ENCODE data around the gene DUSP10. TPM values are rescaled to one million over a fixed set of nuclear protein-coding genes. Genes with fewer than 3 reads are reported as not detected.

DUSP10 gene
- total RNA-seq, 2 donors from 2014 or later = 5.8 to 13.6 TPM

DNA sequence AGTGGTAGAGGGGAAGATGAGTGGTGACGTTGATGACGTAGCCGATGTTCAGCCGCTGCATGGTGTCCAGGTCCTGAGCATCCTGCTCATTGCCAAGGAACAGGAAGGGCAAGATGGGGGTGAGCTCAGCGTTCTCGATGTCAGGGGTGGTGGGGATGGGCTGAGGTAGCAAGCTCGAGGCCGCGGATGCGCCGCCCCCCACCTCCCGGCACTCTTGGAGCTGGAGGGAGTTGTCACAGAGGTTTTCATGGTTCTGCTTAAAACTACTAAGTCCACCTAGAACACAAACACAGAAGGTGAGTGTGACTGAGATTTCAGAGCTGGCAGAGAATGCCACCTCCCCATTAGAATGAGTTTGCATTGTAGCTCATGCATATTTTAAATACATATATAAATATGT, 35.7 kb downstream of the DUSP10 start:
- intact Hi-C loops (cut with DNase I) = no loop called here
- H3K27me3 ChIP-seq (replicated peaks; ENCODE audit: insufficient read depth) = no peaks in the 10 kb centered on the region
- 96% methylated on average over 12 of the region's 12 CpGs for WGBS
- no peak for DNase-seq (ENCODE audit: low spot score)
- H3K9me3 ChIP-seq = no peaks in the 10 kb centered on the region
- no peaks in the 10 kb centered on the region for H3K36me3 ChIP-seq
- TF ChIP-seq POLR2A (IDR thresholded peaks at IDR 0.05) (no peak), POLR2AphosphoS5 (IDR thresholded peaks at IDR 0.05) (no peak)
- TF ChIP-seq, protein P1, sequence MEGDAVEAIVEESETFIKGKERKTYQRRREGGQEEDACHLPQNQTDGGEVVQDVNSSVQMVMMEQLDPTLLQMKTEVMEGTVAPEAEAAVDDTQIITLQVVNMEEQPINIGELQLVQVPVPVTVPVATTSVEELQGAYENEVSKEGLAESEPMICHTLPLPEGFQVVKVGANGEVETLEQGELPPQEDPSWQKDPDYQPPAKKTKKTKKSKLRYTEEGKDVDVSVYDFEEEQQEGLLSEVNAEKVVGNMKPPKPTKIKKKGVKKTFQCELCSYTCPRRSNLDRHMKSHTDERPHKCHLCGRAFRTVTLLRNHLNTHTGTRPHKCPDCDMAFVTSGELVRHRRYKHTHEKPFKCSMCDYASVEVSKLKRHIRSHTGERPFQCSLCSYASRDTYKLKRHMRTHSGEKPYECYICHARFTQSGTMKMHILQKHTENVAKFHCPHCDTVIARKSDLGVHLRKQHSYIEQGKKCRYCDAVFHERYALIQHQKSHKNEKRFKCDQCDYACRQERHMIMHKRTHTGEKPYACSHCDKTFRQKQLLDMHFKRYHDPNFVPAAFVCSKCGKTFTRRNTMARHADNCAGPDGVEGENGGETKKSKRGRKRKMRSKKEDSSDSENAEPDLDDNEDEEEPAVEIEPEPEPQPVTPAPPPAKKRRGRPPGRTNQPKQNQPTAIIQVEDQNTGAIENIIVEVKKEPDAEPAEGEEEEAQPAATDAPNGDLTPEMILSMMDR (IDR thresholded peaks at IDR 0.05) = no peak
- H3K27ac ChIP-seq = no peak overlapping the region
- no peak overlapping the region for H3K4me3 ChIP-seq
- H3K4me1 ChIP-seq (replicated peaks) = no peaks in the 10 kb centered on the region

- intact Hi-C loops (cut with DNase I) = no loop called here
- no peaks in the 10 kb centered on the region for H3K27me3 ChIP-seq (replicated peaks; ENCODE audit: insufficient read depth)
- TF ChIP-seq, protein P1 (IDR thresholded peaks at IDR 0.05) = no peak
- no peak for TF ChIP-seq POLR2A (IDR thresholded peaks at IDR 0.05)
- TF ChIP-seq POLR2AphosphoS5 (IDR thresholded peaks at IDR 0.05) = no peak
- H3K9me3 ChIP-seq = no peaks in the 10 kb centered on the region
- no peak for DNase-seq (ENCODE audit: low spot score)
- H3K27ac ChIP-seq = no peak overlapping the region
- no peaks in the 10 kb centered on the region for H3K36me3 ChIP-seq
- H3K4me3 ChIP-seq = no peak overlapping the region
- H3K4me1 ChIP-seq (replicated peaks) = no peaks in the 10 kb centered on the region
- 88% methylated on average over 1 of the region's 1 CpG for WGBS
These were observed 37.6 kb downstream of the DUSP10 start for GRCh38 chr1:221704306-221704705.

DNA sequence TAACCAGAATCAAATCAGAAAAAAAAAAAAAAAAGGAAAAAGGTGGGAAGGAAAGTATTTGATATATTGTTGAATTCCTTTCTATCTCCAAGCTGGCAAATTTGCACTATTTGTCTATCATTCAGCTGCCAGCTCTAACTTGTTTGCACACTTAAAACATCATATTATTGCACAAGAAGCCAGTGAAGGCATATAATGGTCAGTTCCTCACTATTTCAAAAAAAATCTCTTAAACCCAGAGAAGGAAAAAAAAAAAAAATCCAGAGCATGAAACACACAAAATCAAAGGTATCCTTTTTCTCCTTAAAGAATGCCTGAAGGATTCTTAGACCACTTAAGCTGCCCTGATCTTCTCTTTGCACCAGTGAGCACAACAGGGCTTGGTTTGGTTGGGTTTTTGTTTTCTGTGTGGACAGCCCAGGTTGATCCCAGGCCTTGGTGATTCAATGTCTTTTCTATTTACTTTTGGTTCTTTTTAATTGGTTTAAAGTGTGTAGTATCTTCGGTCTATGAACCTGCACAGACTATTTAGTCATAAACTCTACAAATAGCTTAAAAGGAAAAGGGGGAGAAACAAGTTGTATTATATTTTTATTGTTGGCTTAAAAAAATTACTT, 40.2 kb downstream of the DUSP10 start:
- intact Hi-C loops (cut with DNase I) = no loop called here
- 63% methylated on average over 1 of the region's 1 CpG for WGBS
- no peak for TF ChIP-seq POLR2AphosphoS5 (IDR thresholded peaks at IDR 0.05)
- TF ChIP-seq, protein P1 (IDR thresholded peaks at IDR 0.05) = no peak
- no peak for TF ChIP-seq POLR2A (IDR thresholded peaks at IDR 0.05)

GRCh38 chr1:221700948-221701347, 40.9 kb downstream of the DUSP10 start:
- Histone ChIP-seq H3K9me3 (no peaks in the 10 kb centered on the region), H3K27ac (no peak overlapping the region), H3K4me3 (no peak overlapping the region), H3K4me1 (replicated peaks) (no peaks in the 10 kb centered on the region), H3K36me3 (no peaks in the 10 kb centered on the region), H3K27me3 (replicated peaks; ENCODE audit: insufficient read depth) (no peaks in the 10 kb centered on the region)
- 47% methylated on average over 2 of the region's 2 CpGs for WGBS
- TF ChIP-seq POLR2AphosphoS5 (IDR thresholded peaks at IDR 0.05) = no peak
- no peak for TF ChIP-seq POLR2A (IDR thresholded peaks at IDR 0.05)
- TF ChIP-seq, protein P1 (IDR thresholded peaks at IDR 0.05) = no peak
- intact Hi-C loops (cut with DNase I) = no loop called here
- DNase-seq (ENCODE audit: low spot score) = no peak

More for the DNA sequence above, 40.2 kb downstream of the DUSP10 start:
- H3K36me3 ChIP-seq = no peaks in the 10 kb centered on the region
- H3K9me3 ChIP-seq = no peaks in the 10 kb centered on the region
- H3K4me3 ChIP-seq = no peak overlapping the region
- H3K4me1 ChIP-seq (replicated peaks) = no peaks in the 10 kb centered on the region
- H3K27ac ChIP-seq = no peak overlapping the region
- no peak for DNase-seq (ENCODE audit: low spot score)
- no peaks in the 10 kb centered on the region for H3K27me3 ChIP-seq (replicated peaks; ENCODE audit: insufficient read depth)

DNA sequence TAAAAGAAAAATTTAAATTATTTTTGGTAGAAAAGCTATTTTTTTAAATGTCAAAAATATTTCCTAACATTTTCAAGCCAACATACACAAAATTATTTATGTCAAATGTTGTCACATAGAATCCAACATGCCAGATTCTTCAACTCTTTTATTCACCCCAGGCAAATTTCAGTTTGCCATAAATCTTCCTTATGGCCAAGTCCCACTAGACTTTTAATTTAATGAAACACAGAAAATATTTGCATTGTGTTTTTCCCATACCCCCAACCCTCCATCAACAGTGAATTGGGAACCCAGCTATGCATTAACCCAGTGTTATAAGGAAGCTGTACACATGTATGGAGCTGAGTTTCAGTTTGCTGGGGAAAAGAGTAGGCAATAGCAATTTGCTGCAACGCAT, 41.4 kb downstream of the DUSP10 start:
- Histone ChIP-seq H3K27me3 (replicated peaks; ENCODE audit: insufficient read depth) (no peaks in the 10 kb centered on the region), H3K4me1 (replicated peaks) (no peaks in the 10 kb centered on the region), H3K4me3 (no peak overlapping the region), H3K9me3 (no peaks in the 10 kb centered on the region), H3K27ac (no peak overlapping the region), H3K36me3 (no peaks in the 10 kb centered on the region)
- no peak for DNase-seq (ENCODE audit: low spot score)
- intact Hi-C loops (cut with DNase I) = no loop called here
- 96% methylated on average over 1 of the region's 1 CpG for WGBS
- TF ChIP-seq POLR2A (IDR thresholded peaks at IDR 0.05) (no peak), POLR2AphosphoS5 (IDR thresholded peaks at IDR 0.05) (no peak)
- TF ChIP-seq, protein P1 (IDR thresholded peaks at IDR 0.05) = no peak

All from prostate gland (tissue), 2 donors.